ENCODE data around the gene DLG5.

DNA sequence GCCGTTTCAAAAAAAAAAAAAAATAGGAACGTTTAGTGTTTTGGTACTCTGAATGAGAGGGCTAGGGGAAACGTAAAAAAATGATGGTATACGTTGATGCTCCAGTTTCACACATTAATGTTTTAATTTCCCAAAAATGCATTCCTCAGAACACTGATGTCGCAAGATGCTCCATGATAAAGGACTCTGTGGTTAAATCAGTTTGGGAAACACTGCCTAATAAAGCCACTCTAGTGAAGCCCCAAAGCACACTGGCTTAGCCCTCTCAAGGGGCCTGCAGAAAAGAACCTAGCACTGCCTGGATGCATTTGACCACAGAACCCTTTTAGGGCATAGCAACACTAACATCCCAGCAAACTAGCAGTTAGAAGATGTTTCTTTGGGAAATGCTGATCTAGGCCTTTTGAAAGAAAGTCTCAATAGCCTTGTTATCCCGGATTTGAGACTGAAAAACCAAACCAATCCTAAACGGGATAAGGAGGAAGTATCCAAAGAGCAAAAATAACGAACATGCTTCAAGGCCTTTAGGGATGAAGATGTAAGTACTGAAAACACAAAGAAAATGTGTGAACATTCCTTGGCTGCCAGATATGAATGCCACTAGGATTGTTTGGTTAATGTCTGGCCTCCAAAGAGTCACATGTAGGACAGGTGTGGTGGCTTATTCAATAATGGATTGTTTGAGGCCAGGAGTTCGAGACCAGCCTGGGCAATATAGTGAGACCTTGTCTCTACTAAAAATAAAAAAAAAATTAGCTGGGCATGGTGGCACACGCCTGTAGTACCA, 11.0 kb downstream of the DLG5 start:
- TF ChIP-seq, protein P1, sequence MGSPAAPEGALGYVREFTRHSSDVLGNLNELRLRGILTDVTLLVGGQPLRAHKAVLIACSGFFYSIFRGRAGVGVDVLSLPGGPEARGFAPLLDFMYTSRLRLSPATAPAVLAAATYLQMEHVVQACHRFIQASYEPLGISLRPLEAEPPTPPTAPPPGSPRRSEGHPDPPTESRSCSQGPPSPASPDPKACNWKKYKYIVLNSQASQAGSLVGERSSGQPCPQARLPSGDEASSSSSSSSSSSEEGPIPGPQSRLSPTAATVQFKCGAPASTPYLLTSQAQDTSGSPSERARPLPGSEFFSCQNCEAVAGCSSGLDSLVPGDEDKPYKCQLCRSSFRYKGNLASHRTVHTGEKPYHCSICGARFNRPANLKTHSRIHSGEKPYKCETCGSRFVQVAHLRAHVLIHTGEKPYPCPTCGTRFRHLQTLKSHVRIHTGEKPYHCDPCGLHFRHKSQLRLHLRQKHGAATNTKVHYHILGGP (tag by site-specific recombination; IDR thresholded peaks at IDR 0.05): no peak
- no peak for TF ChIP-seq YY1 (tag by site-specific recombination; IDR thresholded peaks at IDR 0.05)
- TF ChIP-seq, protein P2, sequence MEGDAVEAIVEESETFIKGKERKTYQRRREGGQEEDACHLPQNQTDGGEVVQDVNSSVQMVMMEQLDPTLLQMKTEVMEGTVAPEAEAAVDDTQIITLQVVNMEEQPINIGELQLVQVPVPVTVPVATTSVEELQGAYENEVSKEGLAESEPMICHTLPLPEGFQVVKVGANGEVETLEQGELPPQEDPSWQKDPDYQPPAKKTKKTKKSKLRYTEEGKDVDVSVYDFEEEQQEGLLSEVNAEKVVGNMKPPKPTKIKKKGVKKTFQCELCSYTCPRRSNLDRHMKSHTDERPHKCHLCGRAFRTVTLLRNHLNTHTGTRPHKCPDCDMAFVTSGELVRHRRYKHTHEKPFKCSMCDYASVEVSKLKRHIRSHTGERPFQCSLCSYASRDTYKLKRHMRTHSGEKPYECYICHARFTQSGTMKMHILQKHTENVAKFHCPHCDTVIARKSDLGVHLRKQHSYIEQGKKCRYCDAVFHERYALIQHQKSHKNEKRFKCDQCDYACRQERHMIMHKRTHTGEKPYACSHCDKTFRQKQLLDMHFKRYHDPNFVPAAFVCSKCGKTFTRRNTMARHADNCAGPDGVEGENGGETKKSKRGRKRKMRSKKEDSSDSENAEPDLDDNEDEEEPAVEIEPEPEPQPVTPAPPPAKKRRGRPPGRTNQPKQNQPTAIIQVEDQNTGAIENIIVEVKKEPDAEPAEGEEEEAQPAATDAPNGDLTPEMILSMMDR (tag by site-specific recombination; IDR thresholded peaks at IDR 0.05): no peak
- TF ChIP-seq ZNF521 (tag by site-specific recombination; IDR thresholded peaks at IDR 0.05): no peak
- TF ChIP-seq ZNF24 (tag by site-specific recombination; IDR thresholded peaks at IDR 0.05): no peak
- no peak for TF ChIP-seq SETDB1 (IDR thresholded peaks at IDR 0.05; ENCODE audit: insufficient read length, low read length)
- TF ChIP-seq, protein P3, sequence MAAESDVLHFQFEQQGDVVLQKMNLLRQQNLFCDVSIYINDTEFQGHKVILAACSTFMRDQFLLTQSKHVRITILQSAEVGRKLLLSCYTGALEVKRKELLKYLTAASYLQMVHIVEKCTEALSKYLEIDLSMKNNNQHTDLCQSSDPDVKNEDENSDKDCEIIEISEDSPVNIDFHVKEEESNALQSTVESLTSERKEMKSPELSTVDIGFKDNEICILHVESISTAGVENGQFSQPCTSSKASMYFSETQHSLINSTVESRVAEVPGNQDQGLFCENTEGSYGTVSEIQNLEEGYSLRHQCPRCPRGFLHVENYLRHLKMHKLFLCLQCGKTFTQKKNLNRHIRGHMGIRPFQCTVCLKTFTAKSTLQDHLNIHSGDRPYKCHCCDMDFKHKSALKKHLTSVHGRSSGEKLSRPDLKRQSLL (tag by site-specific recombination; IDR thresholded peaks at IDR 0.05): no peak
- TF ChIP-seq, protein P4, sequence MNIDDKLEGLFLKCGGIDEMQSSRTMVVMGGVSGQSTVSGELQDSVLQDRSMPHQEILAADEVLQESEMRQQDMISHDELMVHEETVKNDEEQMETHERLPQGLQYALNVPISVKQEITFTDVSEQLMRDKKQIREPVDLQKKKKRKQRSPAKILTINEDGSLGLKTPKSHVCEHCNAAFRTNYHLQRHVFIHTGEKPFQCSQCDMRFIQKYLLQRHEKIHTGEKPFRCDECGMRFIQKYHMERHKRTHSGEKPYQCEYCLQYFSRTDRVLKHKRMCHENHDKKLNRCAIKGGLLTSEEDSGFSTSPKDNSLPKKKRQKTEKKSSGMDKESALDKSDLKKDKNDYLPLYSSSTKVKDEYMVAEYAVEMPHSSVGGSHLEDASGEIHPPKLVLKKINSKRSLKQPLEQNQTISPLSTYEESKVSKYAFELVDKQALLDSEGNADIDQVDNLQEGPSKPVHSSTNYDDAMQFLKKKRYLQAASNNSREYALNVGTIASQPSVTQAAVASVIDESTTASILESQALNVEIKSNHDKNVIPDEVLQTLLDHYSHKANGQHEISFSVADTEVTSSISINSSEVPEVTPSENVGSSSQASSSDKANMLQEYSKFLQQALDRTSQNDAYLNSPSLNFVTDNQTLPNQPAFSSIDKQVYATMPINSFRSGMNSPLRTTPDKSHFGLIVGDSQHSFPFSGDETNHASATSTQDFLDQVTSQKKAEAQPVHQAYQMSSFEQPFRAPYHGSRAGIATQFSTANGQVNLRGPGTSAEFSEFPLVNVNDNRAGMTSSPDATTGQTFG (tag by site-specific recombination; IDR thresholded peaks at IDR 0.05; ENCODE audit: borderline replicate concordance): no peak

Measured in HEK293 (cell line).